HEK293 (cell line): ENCODE results near the gene CARD14.
A peak's percentile ranks its signal among the peaks of the same experiment; 100 is the strongest.

Experiments used
- EGR2 ChIP-seq: fragments of 450-650 bp; formaldehyde crosslinking; IDR thresholded peaks from 2 replicates; pipeline ENCODE4 v1.5.1; 2016; ENCODE audit warnings: low read depth, missing biosample characterization, missing genetic modification characterization
- GLI2 ChIP-seq: fragments of 450-650 bp; formaldehyde crosslinking; IDR thresholded peaks from 2 replicates; pipeline ENCODE4; 2017; ENCODE audit warnings: missing biosample characterization, missing genetic modification characterization, low read depth, borderline replicate concordance
- HOXD13 ChIP-seq: sonication (generic); formaldehyde crosslinking; IDR thresholded peaks from 2 replicates; pipeline ENCODE4 v1.8.0; 2022; ENCODE audit warnings: missing genetic modification reagents, borderline replicate concordance
- PRDM4 ChIP-seq: fragments of 450-650 bp; formaldehyde crosslinking; IDR thresholded peaks from 2 replicates; pipeline ENCODE4 v1.5.1; 2017; ENCODE audit warnings: missing biosample characterization, missing genetic modification characterization
- RBAK ChIP-seq: fragments of 450-650 bp; formaldehyde crosslinking; IDR thresholded peaks from 2 replicates; pipeline ENCODE4 v1.5.1; 2016; ENCODE audit warnings: missing biosample characterization, missing genetic modification characterization
- SETDB1 ChIP-seq: IDR thresholded peaks from one replicate; pipeline ENCODE4 v1.6.1; 2017; ENCODE audit warnings: mild to moderate bottlenecking, low read length, moderate library complexity, mixed read lengths; ENCODE audit not compliant: insufficient read length
- TSHZ1 ChIP-seq: fragments of 450-650 bp; formaldehyde crosslinking; IDR thresholded peaks from 2 replicates; pipeline ENCODE4 v1.5.1; 2016; ENCODE audit warnings: missing biosample characterization, missing genetic modification characterization, borderline replicate concordance
- ZBTB26 ChIP-seq: fragments of 450-650 bp; formaldehyde crosslinking; optimal IDR thresholded peaks from 2 replicates; pipeline ENCODE3; 2016; ENCODE audit warnings: missing biosample characterization, mild to moderate bottlenecking, missing genetic modification characterization
- ZFP69B ChIP-seq: fragments of 450-650 bp; formaldehyde crosslinking; IDR thresholded peaks from 2 replicates; pipeline ENCODE4 v1.5.1; 2016; ENCODE audit warnings: missing biosample characterization, missing genetic modification characterization
- ZNF10 ChIP-seq: fragments of 450-650 bp; formaldehyde crosslinking; IDR thresholded peaks from 2 replicates; pipeline ENCODE4 v1.5.1; 2017; ENCODE audit warnings: missing biosample characterization, missing genetic modification characterization
- ZNF114 ChIP-seq: fragments of 450-650 bp; formaldehyde crosslinking; IDR thresholded peaks from 2 replicates; pipeline ENCODE4 v1.5.0; 2017; ENCODE audit warnings: missing biosample characterization, missing genetic modification characterization
- ZNF138 ChIP-seq: fragments of 450-650 bp; formaldehyde crosslinking; IDR thresholded peaks from 2 replicates; pipeline ENCODE4 v1.5.1; 2016; ENCODE audit warnings: missing biosample characterization, missing genetic modification characterization, borderline replicate concordance
- ZNF155 ChIP-seq: fragments of 450-650 bp; formaldehyde crosslinking; IDR thresholded peaks from 2 replicates; pipeline ENCODE4 v1.5.1; 2016; ENCODE audit warnings: missing biosample characterization, missing genetic modification characterization
- ZNF211 ChIP-seq: fragments of 450-650 bp; formaldehyde crosslinking; IDR thresholded peaks from 2 replicates; pipeline ENCODE4 v1.5.1; 2016; ENCODE audit warnings: low read depth, missing biosample characterization, missing genetic modification characterization
- ZNF341 ChIP-seq: fragments of 450-650 bp; formaldehyde crosslinking; IDR thresholded peaks from 2 replicates; pipeline ENCODE4; 2016; ENCODE audit warnings: low read depth, missing biosample characterization, missing genetic modification characterization
- ZNF398 ChIP-seq: fragments of 450-650 bp; formaldehyde crosslinking; IDR thresholded peaks from 2 replicates; pipeline ENCODE4 v1.5.1; 2017; ENCODE audit warnings: missing biosample characterization, missing genetic modification characterization
- ZNF449 ChIP-seq: fragments of 450-650 bp; formaldehyde crosslinking; IDR thresholded peaks from 2 replicates; pipeline ENCODE4 v1.5.1; 2017; ENCODE audit warnings: missing biosample characterization, mild to moderate bottlenecking, missing genetic modification characterization, moderate library complexity
- ZNF473 ChIP-seq: fragments of 450-650 bp; formaldehyde crosslinking; IDR thresholded peaks from 2 replicates; pipeline ENCODE4 v1.5.1; 2017; ENCODE audit warnings: missing biosample characterization, missing genetic modification characterization
- ZNF48 ChIP-seq: fragments of 450-650 bp; formaldehyde crosslinking; IDR thresholded peaks from 2 replicates; pipeline ENCODE4 v1.5.1; 2016; ENCODE audit warnings: missing biosample characterization, missing genetic modification characterization
- ZNF488 ChIP-seq: fragments of 450-650 bp; formaldehyde crosslinking; IDR thresholded peaks from 2 replicates; pipeline ENCODE4 v1.5.1; 2016; ENCODE audit warnings: missing biosample characterization, missing genetic modification characterization
- ZNF510 ChIP-seq: fragments of 450-650 bp; formaldehyde crosslinking; IDR thresholded peaks from 2 replicates; pipeline ENCODE4 v1.5.1; 2018; ENCODE audit warnings: mild to moderate bottlenecking, missing genetic modification characterization, missing biosample characterization; ENCODE audit not compliant: insufficient replicate concordance
- ZNF701 ChIP-seq: fragments of 450-650 bp; formaldehyde crosslinking; IDR thresholded peaks from 2 replicates; pipeline ENCODE4 v1.5.1; 2016; ENCODE audit warnings: missing biosample characterization, missing genetic modification characterization
- ZNF747 ChIP-seq: fragments of 450-650 bp; formaldehyde crosslinking; IDR thresholded peaks from 2 replicates; pipeline ENCODE4 v1.5.1; 2016; ENCODE audit warnings: missing biosample characterization, missing genetic modification characterization
- ZNF776 ChIP-seq: fragments of 450-650 bp; formaldehyde crosslinking; IDR thresholded peaks from 2 replicates; pipeline ENCODE4 v1.5.0; 2017; ENCODE audit warnings: missing biosample characterization, missing genetic modification characterization, borderline replicate concordance
- ZSCAN30 ChIP-seq: fragments of 450-650 bp; IDR thresholded peaks from 2 replicates; pipeline ENCODE4 v1.5.1; 2018; ENCODE audit warnings: missing biosample characterization, mild to moderate bottlenecking, missing genetic modification characterization, moderate library complexity

Gene CARD14

GRCh38 chr17:80219013-80219762 is 49.4 kb downstream of the CARD14 start (continued):
- TF ChIP-seq PRDM4 (tag by site-specific recombination) (no peak), ZNF776 (tag by site-specific recombination) (no peak), EGR2 (no peak), ZNF155 (tag by site-specific recombination) (no peak), GLI2 (tag by site-specific recombination) (no peak), ZNF138 (no peak), SETDB1 (no peak), ZNF510 (tag by site-specific recombination) (no peak), ZNF114 (tag by site-specific recombination) (no peak), ZNF473 (tag by site-specific recombination) (no peak), ZNF488 (tag by site-specific recombination) (no peak), ZNF398 (peak; percentile 78), ZSCAN30 (tag by site-specific recombination) (peak; percentile 85), HOXD13 (CRISPR knock-in tag) (no peak), ZNF449 (no peak), ZNF747 (tag by site-specific recombination) (no peak), ZBTB26 (tag by site-specific recombination) (no peak), TSHZ1 (no peak), ZNF211 (no peak), ZNF701 (tag by site-specific recombination) (no peak), ZNF48 (tag by site-specific recombination) (no peak), ZFP69B (no peak; the same call in 1 of the 2 replicates), RBAK (tag by site-specific recombination) (no peak), ZNF10 (peak; percentile 78), ZNF341 (tag by site-specific recombination) (no peak)
